H7 (cell line): ENCODE data around the gene ERBB4. TPM values are rescaled to one million over a fixed set of nuclear protein-coding genes. Genes with fewer than 3 reads are reported as not detected.

Experiments
- DNase-seq: peaks from one replicate; pipeline ENCODE4 v3.0.0; 2012
- H3K27me3 ChIP-seq: 2 replicates; pipeline ENCODE4 v1.6.0; 2011; ENCODE audit warnings: mild to moderate bottlenecking, low read length; ENCODE audit not compliant: control insufficient read depth, insufficient read depth
- H3K36me3 ChIP-seq: replicated peaks from 2 replicates; pipeline ENCODE4 v1.5.1; 2011; ENCODE audit warnings: low read length; ENCODE audit not compliant: control insufficient read depth, insufficient read depth
- H3K4me3 ChIP-seq: 2 replicates; pipeline ENCODE4 v1.5.1; 2011; ENCODE audit warnings: low read depth, mild to moderate bottlenecking, control low read depth, low read length, moderate library complexity; ENCODE audit not compliant: insufficient read depth
- total RNA-seq: library from RNA; depleted of rRNA; stranded (reverse); fragments of >200 nt; shearing (Covaris generic); gene quantifications from 2 replicates; pipeline ENCODE4 v1.2.3, GENCODE V29; 2014; rRNA removed

The ERBB4 gene
- 0.78 and 5.7 TPM in 2 replicates for total RNA-seq

- peak; percentile 42 for DNase-seq
- Histone ChIP-seq H3K27me3 (peaks cover 51% of the 10 kb centered on the region), H3K4me3 (peak within 1 kb of the TSS; percentile 65), H3K36me3 (no peaks in the 10 kb centered on the region)
Observed at GRCh38 chr2:212538305-212539071, at the start of gene ERBB4. ERBB4 (minus strand) TSS chr2:212538802; CDS start chr2:212538530, 272 bp downstream.

DNA sequence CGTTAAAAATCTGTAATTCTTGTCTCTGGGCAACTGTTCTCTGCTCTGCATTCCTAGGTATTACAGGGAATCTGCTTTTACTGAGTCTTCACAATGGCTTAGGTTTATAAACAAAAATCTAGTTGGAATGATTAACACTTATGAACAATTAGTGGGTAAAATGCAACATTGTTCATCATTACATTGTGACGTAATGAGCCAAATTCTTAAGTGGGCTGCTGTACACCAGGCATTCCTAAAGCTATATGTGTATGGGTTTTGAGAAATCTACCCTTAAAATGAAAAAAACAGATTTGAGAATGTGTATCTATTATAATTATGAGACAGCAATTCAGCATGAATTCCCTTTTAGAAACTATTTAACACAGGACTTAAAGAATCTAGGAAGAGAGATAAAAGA is 41.5 kb upstream of the ERBB4 start:
- H3K36me3 ChIP-seq: no peaks in the 10 kb centered on the region
- no peak for DNase-seq
- no peaks in the 10 kb centered on the region for H3K27me3 ChIP-seq
- no peak overlapping the region for H3K4me3 ChIP-seq

DNA sequence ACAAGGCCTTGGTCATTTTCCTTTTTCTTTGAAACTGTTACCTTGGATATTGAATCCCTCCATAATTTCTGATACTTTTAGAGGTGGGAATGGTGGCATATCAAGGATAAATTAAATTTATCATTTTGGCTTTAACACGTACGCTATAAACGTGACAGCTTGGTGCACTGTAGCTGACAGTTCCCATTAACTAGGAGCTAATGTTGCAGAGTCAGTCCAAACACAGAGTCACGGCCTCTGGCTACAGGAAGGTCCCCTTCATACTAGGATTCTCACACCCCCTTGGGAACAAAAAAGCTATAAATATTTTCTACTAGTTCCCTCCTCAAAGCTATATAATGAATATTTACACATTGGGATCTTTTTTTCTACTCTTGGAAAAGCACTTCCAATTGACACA is 17.7 kb upstream of the ERBB4 start:
- no peak overlapping the region for H3K4me3 ChIP-seq
- DNase-seq: no peak
- no peaks in the 10 kb centered on the region for H3K27me3 ChIP-seq
- H3K36me3 ChIP-seq: no peaks in the 10 kb centered on the region

GRCh38 chr2:212554233-212554632 is 15.6 kb upstream of the ERBB4 start:
- Histone ChIP-seq H3K36me3 (no peaks in the 10 kb centered on the region), H3K27me3 (no peaks in the 10 kb centered on the region), H3K4me3 (no peak overlapping the region)
- no peak for DNase-seq

DNA sequence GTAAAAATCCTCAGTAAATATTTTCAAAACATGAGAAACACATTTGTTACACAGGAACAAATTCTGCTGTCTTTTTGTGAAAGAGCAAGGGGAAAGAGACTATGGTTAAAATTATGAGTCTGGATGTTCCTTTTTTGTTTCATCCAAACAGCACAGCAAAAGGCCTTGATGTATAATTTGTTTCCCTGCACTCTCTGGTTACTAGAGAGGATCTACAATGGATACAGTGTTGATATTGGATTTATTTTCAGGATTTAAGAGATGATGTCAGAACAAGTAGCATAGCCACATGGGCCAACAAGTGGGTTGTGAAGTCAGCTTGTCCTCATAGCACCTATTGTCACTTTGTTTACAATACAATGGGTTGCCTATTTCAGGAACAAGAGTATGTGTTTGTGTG is 11.3 kb upstream of the ERBB4 start:
- no peaks in the 10 kb centered on the region for H3K36me3 ChIP-seq
- no peak for DNase-seq
- no peak overlapping the region for H3K4me3 ChIP-seq
- no peaks in the 10 kb centered on the region for H3K27me3 ChIP-seq

- no peaks in the 10 kb centered on the region for H3K27me3 ChIP-seq
- H3K36me3 ChIP-seq: no peaks in the 10 kb centered on the region
- no peak overlapping the region for H3K4me3 ChIP-seq
- DNase-seq: no peak
Observed at GRCh38 chr2:212549463-212549862, 10.9 kb upstream of the ERBB4 start.

- DNase-seq: no peak
- H3K36me3 ChIP-seq: no peaks in the 10 kb centered on the region
- H3K4me3 ChIP-seq: no peak overlapping the region
- H3K27me3 ChIP-seq: no peaks in the 10 kb centered on the region; the same call in 1 of the 2 replicates
Observed at GRCh38 chr2:212548455-212548819, 9.8 kb upstream of the ERBB4 start.

GRCh38 chr2:212547716-212548454 is 9.3 kb upstream of the ERBB4 start:
- no peak for DNase-seq
- Histone ChIP-seq H3K4me3 (no peak overlapping the region), H3K36me3 (no peaks in the 10 kb centered on the region), H3K27me3 (no peaks in the 10 kb centered on the region; the same call in 1 of the 2 replicates)

- Histone ChIP-seq H3K4me3 (no peak overlapping the region), H3K36me3 (no peaks in the 10 kb centered on the region), H3K27me3 (no peaks in the 10 kb centered on the region; the same call in 1 of the 2 replicates)
- no peak for DNase-seq
Observed at GRCh38 chr2:212546669-212547068, 8.1 kb upstream of the ERBB4 start.

DNA sequence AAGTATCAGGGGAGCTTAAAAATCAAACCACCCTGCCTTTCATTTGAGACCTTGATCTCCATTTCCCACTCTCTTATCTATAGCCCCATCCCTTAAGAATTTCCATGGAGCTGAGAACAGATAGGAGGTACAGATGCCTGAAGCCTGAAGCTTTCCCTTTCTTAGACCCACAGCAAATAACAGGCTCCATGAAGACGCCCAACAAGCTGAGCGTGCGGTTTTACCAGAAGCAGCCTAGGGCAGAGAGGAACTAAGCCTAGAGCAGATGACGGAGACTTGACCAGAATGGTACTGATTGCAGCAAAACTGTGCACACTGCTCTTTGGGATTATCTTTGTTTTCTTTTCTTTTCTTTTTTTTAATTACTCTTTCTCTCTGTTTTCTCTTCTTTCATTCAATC is 1.7 kb upstream of the ERBB4 start:
- Histone ChIP-seq H3K36me3 (no peaks in the 10 kb centered on the region), H3K4me3 (no peak overlapping the region), H3K27me3 (peaks cover 39% of the 10 kb centered on the region)
- DNase-seq: no peak

DNA sequence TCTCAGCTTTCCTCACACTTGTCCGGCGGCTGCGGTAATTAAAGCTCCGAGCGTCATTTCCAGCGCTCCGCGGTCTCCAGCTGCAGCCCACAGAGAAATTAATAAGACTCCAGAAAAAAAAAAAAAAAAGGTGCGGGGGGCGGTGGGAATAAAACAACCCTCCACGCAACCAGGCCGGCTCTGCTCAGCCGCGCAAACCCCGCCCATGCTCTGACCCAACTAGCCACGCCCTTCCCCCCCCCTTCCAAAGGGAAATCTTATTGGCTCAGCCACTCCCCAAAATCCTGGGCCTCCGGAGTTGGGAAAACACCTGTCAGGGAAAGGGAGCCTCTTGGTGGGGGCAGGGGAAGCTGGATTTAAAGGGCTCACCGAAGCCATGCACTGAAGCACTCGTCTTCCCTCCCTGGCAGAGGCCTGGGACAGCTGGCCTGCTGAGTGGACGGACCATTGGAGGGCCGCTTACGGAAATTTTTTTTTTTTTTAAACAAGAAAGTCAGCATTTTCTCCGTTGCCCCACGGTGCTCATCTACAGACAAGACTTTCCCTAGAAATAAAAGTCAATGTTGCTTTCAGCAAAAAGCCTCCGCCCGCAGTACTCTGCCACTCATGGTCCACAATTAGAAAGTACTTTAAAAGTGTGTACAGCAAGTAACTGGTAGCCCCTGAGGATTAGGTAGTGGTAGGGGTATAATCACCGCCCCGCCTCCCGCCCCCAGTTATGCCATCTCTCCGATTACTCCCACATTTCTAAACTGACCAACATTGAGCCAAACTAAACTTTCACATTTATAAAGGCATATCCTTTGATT is 674 bp upstream of the ERBB4 start:
- H3K36me3 ChIP-seq: no peaks in the 10 kb centered on the region
- H3K4me3 ChIP-seq: peak overlapping the region; percentile 65
- peak; percentile 75 for DNase-seq
- peaks cover 48% of the 10 kb centered on the region for H3K27me3 ChIP-seq

DNA sequence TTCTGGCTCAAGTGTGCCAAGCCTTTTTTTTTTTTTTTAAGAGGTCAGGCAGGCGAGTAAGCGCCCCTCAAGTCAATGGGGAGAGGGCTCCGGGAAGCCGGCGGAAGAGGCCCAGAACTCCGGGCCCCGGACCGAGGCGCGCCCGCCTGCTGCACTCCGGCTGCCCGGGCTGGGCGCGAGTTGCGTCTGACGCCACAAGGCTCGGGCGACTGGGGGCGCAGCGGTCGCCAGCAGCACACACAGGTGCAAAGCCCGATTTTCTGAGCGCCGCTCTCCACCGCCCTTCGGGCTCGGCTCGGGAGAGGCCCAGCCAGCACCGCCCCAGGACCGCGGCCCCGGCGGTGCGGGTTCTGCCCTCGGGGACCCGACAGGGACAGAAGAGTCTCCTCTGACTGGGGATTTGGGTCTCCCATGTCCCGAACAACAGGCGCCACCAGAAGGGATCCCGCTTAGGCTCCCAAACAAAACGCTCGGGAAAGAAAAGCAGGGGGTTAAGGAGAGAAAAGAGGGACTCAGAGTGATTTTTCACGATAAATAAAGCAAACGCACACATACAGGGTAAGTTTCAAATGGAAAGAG is 787 bp downstream of the ERBB4 start:
- DNase-seq: peak; percentile 61
- Histone ChIP-seq H3K4me3 (peak overlapping the region; percentile 65), H3K36me3 (no peaks in the 10 kb centered on the region), H3K27me3 (peaks cover 51% of the 10 kb centered on the region)

- DNase-seq: peak; percentile 34
- Histone ChIP-seq H3K4me3 (peak overlapping the region; percentile 65), H3K27me3 (peaks cover 51% of the 10 kb centered on the region), H3K36me3 (no peaks in the 10 kb centered on the region)
Observed at GRCh38 chr2:212536817-212537725, 1.5 kb downstream of the ERBB4 start.
